HL-60 (cell line): Measurements from ENCODE around the gene SYNM.

Experiments used
- POLR2AphosphoS5 ChIP-seq: IDR thresholded peaks from 2 replicates; pipeline ENCODE4 v1.6.1; 2012; ENCODE audit warnings: low read depth
- SPI1 ChIP-seq: IDR thresholded peaks from 2 replicates; pipeline ENCODE4 v1.6.1; 2012; ENCODE audit warnings: low read depth, mild to moderate bottlenecking, borderline replicate concordance
- TF ChIP-seq, protein P1 (sequence below): IDR thresholded peaks from one replicate; pipeline ENCODE4 v1.5.1; 2011; ENCODE audit warnings: low read length, control low read depth, inconsistent platforms; ENCODE audit not compliant: insufficient read depth
- TF ChIP-seq, protein P2 (sequence below): IDR thresholded peaks from 2 replicates; pipeline ENCODE4 v1.6.1; 2012; ENCODE audit warnings: low read depth; ENCODE audit not compliant: insufficient replicate concordance

DNA sequence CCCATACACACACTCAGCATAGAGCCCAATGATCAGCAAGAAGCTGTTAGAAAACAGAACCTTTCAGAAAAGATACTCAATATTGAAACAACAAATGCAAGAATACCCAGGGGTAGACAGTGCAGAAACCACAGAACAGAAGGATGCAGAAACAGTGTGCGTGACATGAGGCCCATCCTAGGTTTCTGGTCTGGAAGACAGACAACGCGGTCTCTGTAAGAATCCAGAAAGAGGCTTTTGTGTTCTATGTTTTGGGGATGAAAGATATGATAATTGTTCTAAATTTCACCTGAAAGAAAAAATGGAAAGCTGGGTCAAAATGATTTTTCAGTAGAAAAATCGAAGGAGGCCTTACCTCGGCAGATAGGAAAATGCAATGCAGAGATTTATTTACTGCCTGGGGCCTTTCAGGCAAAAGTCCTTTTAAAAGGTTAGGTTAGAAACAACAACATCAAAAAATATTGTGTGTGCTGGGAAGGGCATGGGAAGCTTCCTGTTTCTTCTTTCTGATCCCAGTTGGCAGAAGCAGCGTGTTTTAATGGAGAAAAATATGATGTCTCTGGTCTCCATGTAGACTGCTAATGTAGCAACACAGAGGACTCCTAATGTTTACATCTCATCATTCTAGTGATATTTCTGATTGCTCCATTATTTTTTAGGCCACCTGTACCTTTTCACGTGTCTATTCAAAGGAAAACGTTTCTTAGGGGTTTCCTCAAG lies 17.0 kb downstream of the SYNM start:
- TF ChIP-seq, protein P1, sequence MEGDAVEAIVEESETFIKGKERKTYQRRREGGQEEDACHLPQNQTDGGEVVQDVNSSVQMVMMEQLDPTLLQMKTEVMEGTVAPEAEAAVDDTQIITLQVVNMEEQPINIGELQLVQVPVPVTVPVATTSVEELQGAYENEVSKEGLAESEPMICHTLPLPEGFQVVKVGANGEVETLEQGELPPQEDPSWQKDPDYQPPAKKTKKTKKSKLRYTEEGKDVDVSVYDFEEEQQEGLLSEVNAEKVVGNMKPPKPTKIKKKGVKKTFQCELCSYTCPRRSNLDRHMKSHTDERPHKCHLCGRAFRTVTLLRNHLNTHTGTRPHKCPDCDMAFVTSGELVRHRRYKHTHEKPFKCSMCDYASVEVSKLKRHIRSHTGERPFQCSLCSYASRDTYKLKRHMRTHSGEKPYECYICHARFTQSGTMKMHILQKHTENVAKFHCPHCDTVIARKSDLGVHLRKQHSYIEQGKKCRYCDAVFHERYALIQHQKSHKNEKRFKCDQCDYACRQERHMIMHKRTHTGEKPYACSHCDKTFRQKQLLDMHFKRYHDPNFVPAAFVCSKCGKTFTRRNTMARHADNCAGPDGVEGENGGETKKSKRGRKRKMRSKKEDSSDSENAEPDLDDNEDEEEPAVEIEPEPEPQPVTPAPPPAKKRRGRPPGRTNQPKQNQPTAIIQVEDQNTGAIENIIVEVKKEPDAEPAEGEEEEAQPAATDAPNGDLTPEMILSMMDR, result no peak
- TF ChIP-seq POLR2AphosphoS5, result no peak
- TF ChIP-seq, protein P2, sequence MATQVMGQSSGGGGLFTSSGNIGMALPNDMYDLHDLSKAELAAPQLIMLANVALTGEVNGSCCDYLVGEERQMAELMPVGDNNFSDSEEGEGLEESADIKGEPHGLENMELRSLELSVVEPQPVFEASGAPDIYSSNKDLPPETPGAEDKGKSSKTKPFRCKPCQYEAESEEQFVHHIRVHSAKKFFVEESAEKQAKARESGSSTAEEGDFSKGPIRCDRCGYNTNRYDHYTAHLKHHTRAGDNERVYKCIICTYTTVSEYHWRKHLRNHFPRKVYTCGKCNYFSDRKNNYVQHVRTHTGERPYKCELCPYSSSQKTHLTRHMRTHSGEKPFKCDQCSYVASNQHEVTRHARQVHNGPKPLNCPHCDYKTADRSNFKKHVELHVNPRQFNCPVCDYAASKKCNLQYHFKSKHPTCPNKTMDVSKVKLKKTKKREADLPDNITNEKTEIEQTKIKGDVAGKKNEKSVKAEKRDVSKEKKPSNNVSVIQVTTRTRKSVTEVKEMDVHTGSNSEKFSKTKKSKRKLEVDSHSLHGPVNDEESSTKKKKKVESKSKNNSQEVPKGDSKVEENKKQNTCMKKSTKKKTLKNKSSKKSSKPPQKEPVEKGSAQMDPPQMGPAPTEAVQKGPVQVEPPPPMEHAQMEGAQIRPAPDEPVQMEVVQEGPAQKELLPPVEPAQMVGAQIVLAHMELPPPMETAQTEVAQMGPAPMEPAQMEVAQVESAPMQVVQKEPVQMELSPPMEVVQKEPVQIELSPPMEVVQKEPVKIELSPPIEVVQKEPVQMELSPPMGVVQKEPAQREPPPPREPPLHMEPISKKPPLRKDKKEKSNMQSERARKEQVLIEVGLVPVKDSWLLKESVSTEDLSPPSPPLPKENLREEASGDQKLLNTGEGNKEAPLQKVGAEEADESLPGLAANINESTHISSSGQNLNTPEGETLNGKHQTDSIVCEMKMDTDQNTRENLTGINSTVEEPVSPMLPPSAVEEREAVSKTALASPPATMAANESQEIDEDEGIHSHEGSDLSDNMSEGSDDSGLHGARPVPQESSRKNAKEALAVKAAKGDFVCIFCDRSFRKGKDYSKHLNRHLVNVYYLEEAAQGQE, result no peak
- TF ChIP-seq SPI1, result no peak
